ENCODE results near the gene CREBBP. TPM values are rescaled to one million over a fixed set of nuclear protein-coding genes. Genes with fewer than 3 reads are reported as not detected.

The CREBBP gene
- total and polyA plus RNA-seq, 2 experiments from 2014 or later, result 36.9 to 54.8 TPM

DNA sequence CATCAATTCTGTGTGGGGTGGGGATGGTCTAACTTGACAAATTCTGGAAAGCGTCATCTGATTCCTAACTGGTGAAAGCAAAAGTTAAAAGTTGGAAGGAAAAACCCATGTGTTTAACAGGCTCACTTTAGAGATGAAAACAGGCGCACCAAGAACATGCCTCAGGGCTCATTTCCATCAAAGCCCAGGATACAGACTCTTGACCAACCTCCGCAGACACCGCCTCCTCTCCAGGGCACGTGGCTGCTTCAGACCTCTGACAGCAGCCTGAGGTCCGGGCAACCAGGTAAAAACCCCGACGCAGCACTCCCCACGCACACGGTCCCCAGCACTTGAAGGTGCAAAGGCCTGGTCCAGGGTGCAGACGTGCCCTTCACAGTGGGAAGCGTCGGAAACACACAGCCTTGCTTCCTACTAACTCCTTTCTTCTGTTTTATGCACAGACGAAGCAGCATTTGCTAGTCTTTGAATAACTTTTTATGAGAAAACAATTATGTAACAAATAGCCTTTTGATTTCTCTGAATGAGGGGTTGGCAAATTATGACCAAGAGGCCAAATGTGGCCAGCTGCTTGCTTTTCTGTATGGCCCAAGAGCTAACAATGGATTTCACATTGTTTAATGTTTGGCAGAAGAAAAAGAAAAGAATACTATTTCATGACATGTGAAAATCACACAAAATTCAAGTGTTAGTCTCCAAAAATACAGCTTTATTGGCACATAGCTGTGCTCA is 119.0 kb downstream of the CREBBP start (continued):
- no peak for TF ChIP-seq NANOG (IDR thresholded peaks at IDR 0.05; ENCODE audit: borderline replicate concordance)
- TF ChIP-seq, protein P1, sequence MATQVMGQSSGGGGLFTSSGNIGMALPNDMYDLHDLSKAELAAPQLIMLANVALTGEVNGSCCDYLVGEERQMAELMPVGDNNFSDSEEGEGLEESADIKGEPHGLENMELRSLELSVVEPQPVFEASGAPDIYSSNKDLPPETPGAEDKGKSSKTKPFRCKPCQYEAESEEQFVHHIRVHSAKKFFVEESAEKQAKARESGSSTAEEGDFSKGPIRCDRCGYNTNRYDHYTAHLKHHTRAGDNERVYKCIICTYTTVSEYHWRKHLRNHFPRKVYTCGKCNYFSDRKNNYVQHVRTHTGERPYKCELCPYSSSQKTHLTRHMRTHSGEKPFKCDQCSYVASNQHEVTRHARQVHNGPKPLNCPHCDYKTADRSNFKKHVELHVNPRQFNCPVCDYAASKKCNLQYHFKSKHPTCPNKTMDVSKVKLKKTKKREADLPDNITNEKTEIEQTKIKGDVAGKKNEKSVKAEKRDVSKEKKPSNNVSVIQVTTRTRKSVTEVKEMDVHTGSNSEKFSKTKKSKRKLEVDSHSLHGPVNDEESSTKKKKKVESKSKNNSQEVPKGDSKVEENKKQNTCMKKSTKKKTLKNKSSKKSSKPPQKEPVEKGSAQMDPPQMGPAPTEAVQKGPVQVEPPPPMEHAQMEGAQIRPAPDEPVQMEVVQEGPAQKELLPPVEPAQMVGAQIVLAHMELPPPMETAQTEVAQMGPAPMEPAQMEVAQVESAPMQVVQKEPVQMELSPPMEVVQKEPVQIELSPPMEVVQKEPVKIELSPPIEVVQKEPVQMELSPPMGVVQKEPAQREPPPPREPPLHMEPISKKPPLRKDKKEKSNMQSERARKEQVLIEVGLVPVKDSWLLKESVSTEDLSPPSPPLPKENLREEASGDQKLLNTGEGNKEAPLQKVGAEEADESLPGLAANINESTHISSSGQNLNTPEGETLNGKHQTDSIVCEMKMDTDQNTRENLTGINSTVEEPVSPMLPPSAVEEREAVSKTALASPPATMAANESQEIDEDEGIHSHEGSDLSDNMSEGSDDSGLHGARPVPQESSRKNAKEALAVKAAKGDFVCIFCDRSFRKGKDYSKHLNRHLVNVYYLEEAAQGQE (IDR thresholded peaks at IDR 0.05; ENCODE audit: unreplicated experiment), result no peak
- TF ChIP-seq, protein P2, sequence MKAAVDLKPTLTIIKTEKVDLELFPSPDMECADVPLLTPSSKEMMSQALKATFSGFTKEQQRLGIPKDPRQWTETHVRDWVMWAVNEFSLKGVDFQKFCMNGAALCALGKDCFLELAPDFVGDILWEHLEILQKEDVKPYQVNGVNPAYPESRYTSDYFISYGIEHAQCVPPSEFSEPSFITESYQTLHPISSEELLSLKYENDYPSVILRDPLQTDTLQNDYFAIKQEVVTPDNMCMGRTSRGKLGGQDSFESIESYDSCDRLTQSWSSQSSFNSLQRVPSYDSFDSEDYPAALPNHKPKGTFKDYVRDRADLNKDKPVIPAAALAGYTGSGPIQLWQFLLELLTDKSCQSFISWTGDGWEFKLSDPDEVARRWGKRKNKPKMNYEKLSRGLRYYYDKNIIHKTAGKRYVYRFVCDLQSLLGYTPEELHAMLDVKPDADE (IDR thresholded peaks at IDR 0.05), result no peak
- TF ChIP-seq EZH2 (IDR thresholded peaks at IDR 0.05; ENCODE audit: low read depth, unreplicated experiment), result no peak
- no peak for TF ChIP-seq ZNF331 (CRISPR knock-in tag; IDR thresholded peaks at IDR 0.05; ENCODE audit: low read depth)
- no peak for TF ChIP-seq JUNB (IDR thresholded peaks at IDR 0.05; ENCODE audit: unreplicated experiment)

DNA sequence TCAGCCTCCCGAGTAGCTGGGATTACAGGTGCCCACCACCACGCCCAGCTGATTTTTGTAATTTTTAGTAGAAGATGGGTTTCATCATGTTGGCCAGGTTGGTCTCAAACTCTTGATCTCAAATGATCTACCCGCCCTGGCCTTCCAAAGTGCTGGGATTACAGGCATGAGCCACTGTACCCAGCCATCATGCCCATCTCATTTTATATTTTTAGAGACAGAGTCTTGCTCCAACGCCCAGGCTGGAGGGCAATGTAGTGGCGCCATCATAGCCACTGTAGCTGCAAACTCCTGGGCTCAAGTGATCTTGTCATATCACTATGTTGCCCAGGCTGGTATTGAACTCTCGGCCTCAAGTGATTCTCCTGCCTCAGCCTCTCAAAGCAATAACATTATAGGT is 120.0 kb downstream of the CREBBP start:
- H3K36me3 ChIP-seq (ENCODE audit: insufficient read depth), result peaks cover 27% of the 10 kb centered on the region
- H3K4me3 ChIP-seq, result no peak overlapping the region
- Mint-ChIP-seq H3K27me3 (ENCODE audit: insufficient read depth, low read depth, poor library complexity) (peaks cover 2% of the 10 kb centered on the region), H3K27ac (no peak overlapping the region), H3K9me3 (no peaks in the 10 kb centered on the region), H3K36me3 (ENCODE audit: low read depth) (peaks cover 51% of the 10 kb centered on the region), H3K4me3 (no peak overlapping the region), H3K4me1 (no peaks in the 10 kb centered on the region)
- ATAC-seq (no peak), DNase-seq (ENCODE audit: low spot score) (no peak)
- H3K27me3 ChIP-seq (ENCODE audit: insufficient read depth), result no peaks in the 10 kb centered on the region
- peaks cover 4% of the 10 kb centered on the region; the same call in 1 of the 2 replicates for H3F3A ChIP-seq (replicated peaks; ENCODE audit: low read depth)
- H3K27ac ChIP-seq (ENCODE audit: low read depth), result no peak overlapping the region
- TF ChIP-seq EZH2 (IDR thresholded peaks at IDR 0.05; ENCODE audit: low read depth, unreplicated experiment), result no peak
- no peak for TF ChIP-seq POLR2AphosphoS5 (IDR thresholded peaks at IDR 0.05; ENCODE audit: low read depth)
- TF ChIP-seq, protein P3, sequence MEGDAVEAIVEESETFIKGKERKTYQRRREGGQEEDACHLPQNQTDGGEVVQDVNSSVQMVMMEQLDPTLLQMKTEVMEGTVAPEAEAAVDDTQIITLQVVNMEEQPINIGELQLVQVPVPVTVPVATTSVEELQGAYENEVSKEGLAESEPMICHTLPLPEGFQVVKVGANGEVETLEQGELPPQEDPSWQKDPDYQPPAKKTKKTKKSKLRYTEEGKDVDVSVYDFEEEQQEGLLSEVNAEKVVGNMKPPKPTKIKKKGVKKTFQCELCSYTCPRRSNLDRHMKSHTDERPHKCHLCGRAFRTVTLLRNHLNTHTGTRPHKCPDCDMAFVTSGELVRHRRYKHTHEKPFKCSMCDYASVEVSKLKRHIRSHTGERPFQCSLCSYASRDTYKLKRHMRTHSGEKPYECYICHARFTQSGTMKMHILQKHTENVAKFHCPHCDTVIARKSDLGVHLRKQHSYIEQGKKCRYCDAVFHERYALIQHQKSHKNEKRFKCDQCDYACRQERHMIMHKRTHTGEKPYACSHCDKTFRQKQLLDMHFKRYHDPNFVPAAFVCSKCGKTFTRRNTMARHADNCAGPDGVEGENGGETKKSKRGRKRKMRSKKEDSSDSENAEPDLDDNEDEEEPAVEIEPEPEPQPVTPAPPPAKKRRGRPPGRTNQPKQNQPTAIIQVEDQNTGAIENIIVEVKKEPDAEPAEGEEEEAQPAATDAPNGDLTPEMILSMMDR (conservative IDR thresholded peaks at IDR 0.05; ENCODE audit: low read depth in 2 of 2), result no peak
- TF ChIP-seq CREB1 (CRISPR knock-in tag; IDR thresholded peaks at IDR 0.05; ENCODE audit: low read depth), result no peak
- no peak for TF ChIP-seq JUNB (IDR thresholded peaks at IDR 0.05; ENCODE audit: unreplicated experiment)
- TF ChIP-seq, protein P2 (IDR thresholded peaks at IDR 0.05), result no peak
- no peak for TF ChIP-seq ZNF114 (CRISPR knock-in tag; IDR thresholded peaks at IDR 0.05)
- no peak for TF ChIP-seq NANOG (IDR thresholded peaks at IDR 0.05; ENCODE audit: borderline replicate concordance)
- no peaks in the 10 kb centered on the region for H3K4me1 ChIP-seq (ENCODE audit: insufficient read depth)
- peaks cover 3% of the 10 kb centered on the region; the same call in 1 of the 2 replicates for H3K79me2 ChIP-seq (replicated peaks; ENCODE audit: insufficient read depth)
- no peaks in the 10 kb centered on the region for H3K9me2 ChIP-seq (ENCODE audit: insufficient read depth)
- no peak overlapping the region for H2AFZ ChIP-seq
- H3K4me2 ChIP-seq, result no peak overlapping the region
- H4K20me1 ChIP-seq (replicated peaks; ENCODE audit: insufficient read depth), result peaks cover 12% of the 10 kb centered on the region; the same call in 1 of the 2 replicates
